Esophagus squamous epithelium (tissue), 4 donors: ENCODE data around the gene KCND1.

Source experiments
- POLR2A ChIP-seq, 4 donors: fragments of 450-650 bp; IDR thresholded peaks; one replicate each; pipeline ENCODE4 v1.6.1; 2017; ENCODE audit warnings: antibody characterized with exemption in 4 of 4, mild to moderate bottlenecking in 4 of 4, moderate library complexity in 3 of 4
- TF ChIP-seq, protein P1 (sequence below), 6 experiments: fragments of 450-650 bp in 4 of 6; fragments of 200-600 bp in 2 of 6; sonication (generic) in 2 of 6; IDR thresholded peaks; one replicate each; pipeline ENCODE4 v1.5.1; 2016 to 2019; ENCODE audit warnings: antibody characterized with exemption in 6 of 6, mild to moderate bottlenecking in 4 of 6, moderate library complexity in 4 of 6

DNA sequence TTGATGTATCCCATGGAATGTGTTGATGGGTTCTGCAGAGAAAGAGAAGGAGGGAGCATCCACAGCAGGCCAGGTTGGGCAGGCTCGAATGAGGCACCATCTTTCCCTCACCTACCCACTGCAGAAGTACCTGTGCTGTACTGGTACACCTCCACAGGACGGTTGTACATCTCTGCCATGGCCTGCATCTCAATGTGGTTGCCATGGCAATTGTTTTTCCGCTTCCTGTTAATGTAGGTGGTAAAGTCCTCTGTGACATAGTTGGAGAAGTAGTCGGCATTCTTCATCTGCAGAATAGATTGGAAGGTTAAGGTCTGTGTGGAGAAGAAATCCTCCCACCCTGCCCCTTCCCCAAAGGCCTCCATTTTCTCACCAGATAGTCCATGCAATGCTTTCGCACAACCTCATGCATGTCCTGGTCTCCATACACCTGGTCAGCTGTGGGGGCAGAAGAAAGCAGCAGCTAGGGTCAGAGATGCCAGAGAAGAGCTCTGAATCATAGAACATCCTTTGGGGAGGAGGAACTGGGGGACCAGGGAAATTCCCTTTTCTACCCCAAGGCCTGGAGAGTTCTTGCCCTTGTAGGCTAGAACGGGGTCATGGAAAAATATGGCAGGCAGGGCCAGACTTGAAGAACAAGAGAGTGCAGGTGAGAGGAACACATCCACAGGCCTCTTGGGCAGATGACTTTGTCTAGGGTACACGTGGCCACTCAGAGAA is 36.9 kb downstream of the KCND1 start:
- no peak for TF ChIP-seq POLR2A (IDR thresholded peaks at IDR 0.05)
- TF ChIP-seq, protein P1, sequence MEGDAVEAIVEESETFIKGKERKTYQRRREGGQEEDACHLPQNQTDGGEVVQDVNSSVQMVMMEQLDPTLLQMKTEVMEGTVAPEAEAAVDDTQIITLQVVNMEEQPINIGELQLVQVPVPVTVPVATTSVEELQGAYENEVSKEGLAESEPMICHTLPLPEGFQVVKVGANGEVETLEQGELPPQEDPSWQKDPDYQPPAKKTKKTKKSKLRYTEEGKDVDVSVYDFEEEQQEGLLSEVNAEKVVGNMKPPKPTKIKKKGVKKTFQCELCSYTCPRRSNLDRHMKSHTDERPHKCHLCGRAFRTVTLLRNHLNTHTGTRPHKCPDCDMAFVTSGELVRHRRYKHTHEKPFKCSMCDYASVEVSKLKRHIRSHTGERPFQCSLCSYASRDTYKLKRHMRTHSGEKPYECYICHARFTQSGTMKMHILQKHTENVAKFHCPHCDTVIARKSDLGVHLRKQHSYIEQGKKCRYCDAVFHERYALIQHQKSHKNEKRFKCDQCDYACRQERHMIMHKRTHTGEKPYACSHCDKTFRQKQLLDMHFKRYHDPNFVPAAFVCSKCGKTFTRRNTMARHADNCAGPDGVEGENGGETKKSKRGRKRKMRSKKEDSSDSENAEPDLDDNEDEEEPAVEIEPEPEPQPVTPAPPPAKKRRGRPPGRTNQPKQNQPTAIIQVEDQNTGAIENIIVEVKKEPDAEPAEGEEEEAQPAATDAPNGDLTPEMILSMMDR (IDR thresholded peaks at IDR 0.05), result no peak
